HG03097 (cell line): Measurements from ENCODE around the gene ABTB1.

Experiments
- ATAC-seq: cut with Tn5 transposase; IDR thresholded peaks from one replicate; pipeline ENCODE4 v1.9.1; 2021; ENCODE audit not compliant: unreplicated experiment, low FRiP score

ABTB1 gene

GRCh38 chr3:127684871-127685707 is 12.3 kb downstream of the ABTB1 start:
- ATAC-seq, result no peak

- ATAC-seq, result no peak
Measured at GRCh38 chr3:127685708-127686511, 13.2 kb downstream of the ABTB1 start.

- no peak for ATAC-seq
Measured at GRCh38 chr3:127686512-127686894, 13.8 kb downstream of the ABTB1 start.

GRCh38 chr3:127687228-127687737 is 14.5 kb downstream of the ABTB1 start:
- ATAC-seq, result no peak

GRCh38 chr3:127688022-127688415 is 15.3 kb downstream of the ABTB1 start:
- ATAC-seq, result no peak

- ATAC-seq, result no peak
Measured at GRCh38 chr3:127688416-127689265, 15.9 kb downstream of the ABTB1 start.

GRCh38 chr3:127689266-127689860 is 16.6 kb downstream of the ABTB1 start:
- ATAC-seq, result no peak

- ATAC-seq, result no peak
Measured at GRCh38 chr3:127690106-127690505, 17.4 kb downstream of the ABTB1 start.

GRCh38 chr3:127690823-127691452 is 18.2 kb downstream of the ABTB1 start:
- no peak for ATAC-seq

- no peak for ATAC-seq
Measured at GRCh38 chr3:127691489-127691888, 18.7 kb downstream of the ABTB1 start.

GRCh38 chr3:127691974-127692373 is 19.2 kb downstream of the ABTB1 start:
- ATAC-seq, result no peak

- no peak for ATAC-seq
Measured at GRCh38 chr3:127692501-127693335, 20.0 kb downstream of the ABTB1 start.

- no peak for ATAC-seq
Measured at GRCh38 chr3:127693336-127693843, 20.6 kb downstream of the ABTB1 start.

- ATAC-seq, result no peak
Measured at GRCh38 chr3:127694467-127695215, 21.9 kb downstream of the ABTB1 start.

- no peak for ATAC-seq
Measured at GRCh38 chr3:127697551-127698240, 24.9 kb downstream of the ABTB1 start.

GRCh38 chr3:127698286-127698685 is 25.5 kb downstream of the ABTB1 start:
- ATAC-seq, result no peak

GRCh38 chr3:127698691-127699415 is 26.1 kb downstream of the ABTB1 start:
- no peak for ATAC-seq
